Measurements from ENCODE around the gene CD164.

GRCh38 chr6:109343518-109343917 lies 38.7 kb downstream of the CD164 start:
- TF ChIP-seq CTCF (conservative IDR thresholded peaks at IDR 0.05) = no peak
- TF ChIP-seq ZFX (IDR thresholded peaks at IDR 0.05) = no peak
